Neuronal stem cell (in vitro differentiated cells): ENCODE data around the gene CERS4.

ENCODE experiments used
- DNase-seq: peaks from one replicate; pipeline ENCODE4 v3.0.0-alpha.2; 2013; ENCODE audit warnings: low spot score
- H2AFZ ChIP-seq: one replicate; pipeline ENCODE4 v1.6.1; 2013; ENCODE audit warnings: mild to moderate bottlenecking, low read length, inconsistent platforms
- H2AK5ac ChIP-seq: 2 replicates; pipeline ENCODE4 v1.6.1; 2013; ENCODE audit warnings: low read depth, mild to moderate bottlenecking, inconsistent platforms, low read length, moderate library complexity, mixed read lengths
- H2BK120ac ChIP-seq: 2 replicates; pipeline ENCODE4 v1.6.1; 2013; ENCODE audit warnings: low read depth, mild to moderate bottlenecking, inconsistent platforms, low read length, moderate library complexity, mixed read lengths
- H2BK12ac ChIP-seq: one replicate; pipeline ENCODE4 v1.6.1; 2013; ENCODE audit warnings: low read length, inconsistent platforms
- H2BK15ac ChIP-seq: 2 replicates; pipeline ENCODE4 v1.6.1; 2013; ENCODE audit warnings: mild to moderate bottlenecking, low read length, inconsistent platforms, mixed read lengths
- H2BK5ac ChIP-seq: one replicate; pipeline ENCODE4 v1.6.1; 2013; ENCODE audit warnings: inconsistent platforms, mild to moderate bottlenecking, low read length, moderate library complexity
- H3K14ac ChIP-seq: one replicate; pipeline ENCODE4 v1.6.1; 2013; ENCODE audit warnings: low read length, inconsistent platforms
- H3K18ac ChIP-seq: 2 replicates; pipeline ENCODE4 v1.6.1; 2013; ENCODE audit warnings: low read length, inconsistent platforms
- H3K23ac ChIP-seq: 2 replicates; pipeline ENCODE4 v1.6.1; 2013; ENCODE audit warnings: low read depth, mild to moderate bottlenecking, mixed read lengths, low read length, inconsistent platforms; ENCODE audit not compliant: poor library complexity
- H3K27ac ChIP-seq: replicated peaks from 3 replicates; pipeline ENCODE4 v1.5.1; 2013; ENCODE audit warnings: low read length, inconsistent platforms
- H3K27me3 ChIP-seq, 3 experiments: 2 replicates each; pipeline ENCODE4 v1.6.1; 2013; ENCODE audit warnings: low read length in 3 of 3, mild to moderate bottlenecking in 2 of 3, inconsistent platforms in 1 of 3, low read depth in 1 of 3, mixed read lengths in 1 of 3, moderate library complexity in 1 of 3; ENCODE audit not compliant: control insufficient read depth in 3 of 3, insufficient read depth in 3 of 3
- H3K36me3 ChIP-seq, 2 donors: replicated peaks in 1 of 2; 2 replicates each; pipeline ENCODE4 v1.6.1; 2013; ENCODE audit warnings: low read length in 2 of 2; ENCODE audit not compliant: control insufficient read depth in 2 of 2, insufficient read depth in 2 of 2
- H3K4ac ChIP-seq: 2 replicates; pipeline ENCODE4 v1.6.1; 2013; ENCODE audit warnings: inconsistent platforms, mild to moderate bottlenecking, low read length, moderate library complexity
- H3K4me1 ChIP-seq, 2 donors: 1 replicate in 1 of 2; 2 replicates in 1 of 2; pipeline ENCODE4 v1.6.1; 2013; ENCODE audit warnings: low read length in 2 of 2, low read depth in 1 of 2; ENCODE audit not compliant: control insufficient read depth in 2 of 2, insufficient read depth in 1 of 2
- H3K4me2 ChIP-seq: one replicate; pipeline ENCODE4 v1.6.1; 2013; ENCODE audit warnings: mild to moderate bottlenecking, low read length, inconsistent platforms; ENCODE audit not compliant: insufficient read depth, poor library complexity, severe bottlenecking
- H3K4me3 ChIP-seq, 2 donors: 2 replicates each; pipeline ENCODE4 v1.5.1; 2013; ENCODE audit warnings: low read length in 2 of 2, mild to moderate bottlenecking in 2 of 2, inconsistent platforms in 1 of 2, moderate library complexity in 1 of 2
- H3K79me1 ChIP-seq: one replicate; pipeline ENCODE4 v1.6.1; 2013; ENCODE audit warnings: low read depth, mild to moderate bottlenecking, inconsistent platforms, low read length, moderate library complexity
- H3K9ac ChIP-seq: one replicate; pipeline ENCODE4 v1.6.1; 2013; ENCODE audit warnings: mild to moderate bottlenecking, low read depth, low read length, inconsistent platforms; ENCODE audit not compliant: poor library complexity
- H3K9me3 ChIP-seq, 2 donors: replicated peaks in 1 of 2; 2 replicates each; pipeline versions ENCODE3 to v1.6.1; 2013; ENCODE audit warnings: low read length in 2 of 2, mild to moderate bottlenecking in 2 of 2, inconsistent platforms in 1 of 2, low read depth in 1 of 2, mixed read lengths in 1 of 2, moderate library complexity in 1 of 2; ENCODE audit not compliant: control insufficient read depth in 2 of 2, insufficient read depth in 1 of 2
- H4K8ac ChIP-seq: one replicate; pipeline ENCODE4 v1.6.1; 2013; ENCODE audit warnings: low read depth, mild to moderate bottlenecking, inconsistent platforms, low read length, moderate library complexity
- H4K91ac ChIP-seq: one replicate; pipeline ENCODE4 v1.6.1; 2013; ENCODE audit warnings: low read length, low read depth, mild to moderate bottlenecking, inconsistent platforms; ENCODE audit not compliant: poor library complexity
- WGBS, 2 donors: extraction: QIAGEN DNeasy Blood & Tissue Kit; methylation state at CpG; one replicate each; pipeline ENCODE4 v1.1.7; 2013; ENCODE audit warnings: missing lambda C conversion rate in 2 of 2, mixed read lengths in 1 of 2; ENCODE audit not compliant: insufficient read length in 2 of 2, insufficient replicate concordance in 1 of 2; ENCODE audit errors: extremely low coverage in 2 of 2; 5-methylcytosine and 5-hydroxymethylcytosine counted together

Gene CERS4

DNA sequence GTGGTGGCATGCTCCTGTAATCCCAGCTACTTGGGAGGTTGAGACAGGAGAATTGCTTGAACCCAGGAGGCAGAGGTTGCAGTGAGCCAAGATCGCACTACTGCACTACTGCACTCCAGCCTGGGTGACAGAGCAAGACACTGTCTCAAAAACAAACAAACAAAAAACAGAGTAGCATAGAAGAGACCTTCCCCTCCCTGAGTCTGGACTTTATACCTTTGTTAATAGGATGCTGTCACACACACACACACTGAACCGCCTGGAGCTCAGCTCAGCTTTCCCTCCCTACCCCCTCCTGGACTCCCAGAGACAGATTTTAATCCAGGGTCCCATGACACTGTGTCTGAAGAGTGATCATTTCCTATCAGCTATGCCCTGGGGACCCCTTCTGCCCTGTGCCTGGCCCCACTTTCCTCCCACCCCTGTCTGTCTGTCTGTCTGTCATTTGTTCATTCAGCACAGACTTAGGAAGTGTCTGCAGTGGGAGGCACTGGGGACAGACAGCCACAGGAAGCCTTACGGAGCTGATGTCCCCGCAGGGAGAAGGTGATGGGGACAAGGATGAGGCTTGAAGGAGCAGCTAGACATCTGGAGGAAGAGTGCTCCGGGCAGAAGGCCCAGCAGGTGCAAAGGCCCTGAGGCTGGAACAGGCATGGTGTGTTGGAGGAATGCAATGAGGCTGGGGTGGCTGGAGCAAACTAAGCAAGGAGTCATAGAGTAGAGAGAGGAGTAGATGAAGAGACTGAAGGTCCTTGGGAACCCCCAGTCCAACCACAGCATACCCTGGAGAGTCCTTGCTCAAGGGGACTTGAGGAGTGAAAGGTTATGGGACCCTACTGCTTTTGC, 4.9 kb downstream of the CERS4 start:
- no peak for DNase-seq
- peaks cover 9 to 12% of the 10 kb centered on the region in 2 donors for H3K36me3 ChIP-seq
- no peak overlapping the region for H3K23ac ChIP-seq
- no peaks in the 10 kb centered on the region for H3K9me3 ChIP-seq
- H4K8ac ChIP-seq, result no peak overlapping the region
- no peak overlapping the region for H2AFZ ChIP-seq
- H2AK5ac ChIP-seq, result no peak overlapping the region
- H3K9ac ChIP-seq, result no peak overlapping the region
- peaks cover 22% of the 10 kb centered on the region for H3K79me1 ChIP-seq
- WGBS, 2 donors, result no CpG with 5 or more reads among the region's 5 CpGs
- H3K18ac ChIP-seq, result no peak overlapping the region
- H3K27me3 ChIP-seq, result no peaks in the 10 kb centered on the region
- no peak overlapping the region for H3K4me3 ChIP-seq
- H4K91ac ChIP-seq, result no peak overlapping the region
- H2BK12ac ChIP-seq, result no peak overlapping the region
- H2BK15ac ChIP-seq, result no peak overlapping the region
- no peak overlapping the region for H3K4me2 ChIP-seq
- H3K27ac ChIP-seq, result no peak overlapping the region
- H3K4me1 ChIP-seq, result peaks cover 6 to 7% of the 10 kb centered on the region in 2 donors
- no peak overlapping the region for H3K14ac ChIP-seq
- H2BK120ac ChIP-seq, result no peak overlapping the region
- H3K4ac ChIP-seq, result no peak overlapping the region
- no peak overlapping the region for H2BK5ac ChIP-seq

- no peak overlapping the region for H2BK12ac ChIP-seq
- H2BK15ac ChIP-seq, result no peak overlapping the region
- peak overlapping the region; percentile 51 for H3K9ac ChIP-seq
- no CpG with 5 or more reads among the region's 6 CpGs for WGBS, 2 donors
- no peak overlapping the region for H3K27ac ChIP-seq
- H4K8ac ChIP-seq, result no peak overlapping the region
- no peak overlapping the region for H2AFZ ChIP-seq
- H3K23ac ChIP-seq, result no peak overlapping the region
- H3K36me3 ChIP-seq, result peaks cover 9 to 12% of the 10 kb centered on the region in 2 donors
- no peaks in the 10 kb centered on the region for H3K27me3 ChIP-seq
- H4K91ac ChIP-seq, result no peak overlapping the region
- no peak overlapping the region for H3K4ac ChIP-seq
- no peak overlapping the region for H2AK5ac ChIP-seq
- H3K4me1 ChIP-seq, result peaks cover 6 to 7% of the 10 kb centered on the region in 2 donors
- DNase-seq, result no peak
- H3K9me3 ChIP-seq, result no peaks in the 10 kb centered on the region
- H3K4me2 ChIP-seq, result no peak overlapping the region
- no peak overlapping the region for H3K14ac ChIP-seq
- no peak overlapping the region for H2BK120ac ChIP-seq
- H2BK5ac ChIP-seq, result no peak overlapping the region
- no peak overlapping the region for H3K18ac ChIP-seq
- peaks cover 20% of the 10 kb centered on the region for H3K79me1 ChIP-seq
- no peak overlapping the region for H3K4me3 ChIP-seq
Measured at GRCh38 chr19:8214802-8215201, 5.6 kb downstream of the CERS4 start.

GRCh38 chr19:8215783-8216182, 6.6 kb downstream of the CERS4 start:
- no peak overlapping the region for H2BK15ac ChIP-seq
- peaks cover 0 to 2% of the 10 kb centered on the region in 2 donors for H3K4me1 ChIP-seq
- no peak for DNase-seq
- no peak overlapping the region for H4K8ac ChIP-seq
- no peak overlapping the region for H2BK12ac ChIP-seq
- no peak overlapping the region for H3K23ac ChIP-seq
- H4K91ac ChIP-seq, result no peak overlapping the region
- peak overlapping the region; percentile 94 for H3K14ac ChIP-seq
- no peak overlapping the region for H3K4me2 ChIP-seq
- no peaks in the 10 kb centered on the region for H3K27me3 ChIP-seq
- peak overlapping the region; percentile 66 for H2BK5ac ChIP-seq
- peak overlapping the region; percentile 52 for H3K18ac ChIP-seq
- H2BK120ac ChIP-seq, result peak overlapping the region; percentile 61
- WGBS, 2 donors, result no CpG with 5 or more reads among the region's 4 CpGs
- H3K79me1 ChIP-seq, result peaks cover 18% of the 10 kb centered on the region
- no peak overlapping the region for H3K4ac ChIP-seq
- H3K9ac ChIP-seq, result no peak overlapping the region
- H3K9me3 ChIP-seq, result no peaks in the 10 kb centered on the region
- H3K4me3 ChIP-seq, result no peak overlapping the region
- H3K36me3 ChIP-seq, result peaks cover 9 to 12% of the 10 kb centered on the region in 2 donors
- H2AK5ac ChIP-seq, result no peak overlapping the region
- H2AFZ ChIP-seq, result no peak overlapping the region
- H3K27ac ChIP-seq, result no peak overlapping the region

DNA sequence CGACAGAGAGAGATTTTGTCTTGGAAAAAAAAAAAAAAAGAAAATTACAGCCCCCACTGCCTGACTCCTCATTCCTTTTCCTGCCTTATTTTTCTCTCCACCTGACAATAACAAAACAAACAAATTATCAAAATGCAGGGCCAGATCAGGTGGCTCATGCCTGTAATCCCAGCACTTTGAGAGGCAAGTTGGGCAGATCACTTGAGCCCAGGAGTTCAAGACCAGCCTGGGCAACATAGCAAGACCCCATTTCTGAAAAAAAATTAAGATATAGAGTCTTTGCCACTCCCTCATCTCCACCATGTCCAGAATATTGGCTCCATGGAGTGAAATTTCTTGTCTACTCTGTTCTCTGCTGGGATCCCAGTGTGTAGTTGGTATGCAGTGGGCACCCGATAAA, 7.2 kb downstream of the CERS4 start:
- no peaks in the 10 kb centered on the region for H3K9me3 ChIP-seq
- DNase-seq, result no peak
- no CpG with 5 or more reads among the region's 2 CpGs for WGBS, 2 donors

More for the DNA sequence above, 7.2 kb downstream of the CERS4 start:
- Histone ChIP-seq H3K4me1 (no peaks in the 10 kb centered on the region), H2BK15ac (no peak overlapping the region), H3K4me3 (no peak overlapping the region), H2BK120ac (no peak overlapping the region), H3K9ac (no peak overlapping the region), H3K4ac (no peak overlapping the region), H3K79me1 (peaks cover 14% of the 10 kb centered on the region), H3K27ac (no peak overlapping the region), H3K18ac (no peak overlapping the region), H3K14ac (no peak overlapping the region), H2AK5ac (no peak overlapping the region), H3K36me3 (peaks cover 6 to 12% of the 10 kb centered on the region in 2 donors), H4K91ac (no peak overlapping the region), H2AFZ (no peak overlapping the region), H2BK5ac (no peak overlapping the region), H2BK12ac (no peak overlapping the region), H3K4me2 (no peak overlapping the region), H4K8ac (no peak overlapping the region), H3K23ac (no peak overlapping the region), H3K27me3 (no peaks in the 10 kb centered on the region)
